ENCODE measurements around the gene LHFPL6.
A peak's percentile ranks its signal among the peaks of the same experiment; 100 is the strongest.

LHFPL6 gene

GRCh38 chr13:39363382-39363772 is 239.6 kb downstream of the LHFPL6 start:
- no peak for DNase-seq (ENCODE audit: low read depth)
- no peak overlapping the region for H3K4me3 ChIP-seq (ENCODE audit: low read depth, low read length)
- TF ChIP-seq, protein P1, sequence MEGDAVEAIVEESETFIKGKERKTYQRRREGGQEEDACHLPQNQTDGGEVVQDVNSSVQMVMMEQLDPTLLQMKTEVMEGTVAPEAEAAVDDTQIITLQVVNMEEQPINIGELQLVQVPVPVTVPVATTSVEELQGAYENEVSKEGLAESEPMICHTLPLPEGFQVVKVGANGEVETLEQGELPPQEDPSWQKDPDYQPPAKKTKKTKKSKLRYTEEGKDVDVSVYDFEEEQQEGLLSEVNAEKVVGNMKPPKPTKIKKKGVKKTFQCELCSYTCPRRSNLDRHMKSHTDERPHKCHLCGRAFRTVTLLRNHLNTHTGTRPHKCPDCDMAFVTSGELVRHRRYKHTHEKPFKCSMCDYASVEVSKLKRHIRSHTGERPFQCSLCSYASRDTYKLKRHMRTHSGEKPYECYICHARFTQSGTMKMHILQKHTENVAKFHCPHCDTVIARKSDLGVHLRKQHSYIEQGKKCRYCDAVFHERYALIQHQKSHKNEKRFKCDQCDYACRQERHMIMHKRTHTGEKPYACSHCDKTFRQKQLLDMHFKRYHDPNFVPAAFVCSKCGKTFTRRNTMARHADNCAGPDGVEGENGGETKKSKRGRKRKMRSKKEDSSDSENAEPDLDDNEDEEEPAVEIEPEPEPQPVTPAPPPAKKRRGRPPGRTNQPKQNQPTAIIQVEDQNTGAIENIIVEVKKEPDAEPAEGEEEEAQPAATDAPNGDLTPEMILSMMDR (IDR thresholded peaks at IDR 0.05; ENCODE audit: low read depth, low read length, missing control alignments), result no peak
- in situ Hi-C loops (cut with HindIII; ENCODE audit: low sequenced_read_pairs), result no loop called here

DNA sequence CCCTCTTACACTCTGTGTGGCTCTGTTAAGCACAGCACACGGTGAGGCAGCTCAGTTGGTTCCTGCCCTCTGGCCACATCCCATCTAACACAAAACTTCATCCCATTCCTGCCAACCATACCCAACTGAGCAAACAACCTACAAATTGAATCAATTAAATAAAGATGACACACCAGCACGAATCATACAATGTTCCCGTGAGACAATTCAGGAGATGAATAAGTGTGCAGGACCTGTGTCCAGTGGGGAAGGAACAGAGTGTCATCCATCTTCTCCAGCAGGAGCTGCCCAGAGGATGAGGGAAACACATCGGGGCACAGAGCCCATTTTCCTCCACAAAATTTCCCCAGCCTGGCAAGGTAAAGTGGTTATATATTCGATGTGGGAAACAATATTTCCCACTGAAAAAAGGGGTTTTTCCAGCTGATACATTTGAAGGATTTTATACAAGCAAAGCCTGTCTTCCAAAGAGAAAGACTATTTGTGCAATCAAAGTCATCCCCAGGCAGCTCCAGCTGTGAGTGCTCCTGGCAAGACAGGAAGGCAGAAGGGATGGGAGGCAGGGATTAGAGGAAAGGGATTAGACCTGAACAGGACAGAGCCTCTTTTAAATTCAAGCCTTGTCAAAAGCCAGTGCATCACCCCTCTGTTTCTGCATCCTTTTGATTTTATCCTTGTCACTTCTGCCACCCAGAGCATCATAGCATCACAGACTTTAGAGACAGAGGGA is 240.2 kb downstream of the LHFPL6 start:
- DNase-seq (ENCODE audit: low read depth), result no peak
- TF ChIP-seq, protein P1 (IDR thresholded peaks at IDR 0.05; ENCODE audit: low read depth, low read length, missing control alignments), result no peak
- no peak overlapping the region for H3K4me3 ChIP-seq (ENCODE audit: low read depth, low read length)
- in situ Hi-C loops (cut with HindIII; ENCODE audit: low sequenced_read_pairs), result no loop called here

DNA sequence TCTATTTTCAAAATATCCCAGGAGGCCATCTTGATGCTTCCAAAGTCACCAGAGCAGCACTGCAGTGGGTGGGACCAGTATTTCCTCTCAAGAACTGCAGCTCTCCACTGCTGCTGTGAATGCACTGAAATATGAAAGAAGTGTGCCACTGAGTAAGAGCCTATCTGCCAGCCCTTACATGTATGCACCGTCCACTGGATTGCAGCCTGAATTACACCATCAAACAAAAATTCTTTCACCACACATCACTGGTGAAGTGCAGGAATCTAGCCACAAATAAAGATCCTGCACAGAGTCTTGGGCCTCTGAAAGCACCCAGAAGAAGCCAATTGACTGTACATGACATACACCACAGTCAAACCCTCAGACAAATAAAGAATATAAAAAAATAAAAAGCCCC is 249.0 kb downstream of the LHFPL6 start:
- no peak overlapping the region for H3K4me3 ChIP-seq (ENCODE audit: low read depth, low read length)
- TF ChIP-seq, protein P1 (IDR thresholded peaks at IDR 0.05; ENCODE audit: low read depth, low read length, missing control alignments), result no peak
- in situ Hi-C loops (cut with HindIII; ENCODE audit: low sequenced_read_pairs), result no loop called here
- DNase-seq (ENCODE audit: low read depth), result peak; percentile 27

DNA sequence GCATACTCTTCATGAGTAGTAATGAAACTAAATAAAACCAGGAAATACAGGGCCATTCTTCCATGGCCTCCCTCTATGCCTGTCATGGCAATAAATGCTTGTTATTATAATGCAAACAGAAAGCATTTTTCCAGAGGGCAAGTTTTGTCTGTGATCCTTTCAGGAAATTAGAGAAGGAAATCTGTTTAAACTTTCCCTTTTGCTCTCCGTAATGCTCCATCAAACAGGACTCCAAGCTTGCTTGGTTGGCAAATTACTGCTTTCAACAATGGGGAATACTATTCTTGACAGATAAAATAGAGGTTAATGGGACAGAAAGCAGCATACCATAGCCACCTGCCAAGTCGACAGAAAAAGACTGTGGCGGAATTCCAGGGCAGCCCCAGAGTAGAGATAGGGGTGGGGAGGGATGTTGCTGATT is 252.5 kb downstream of the LHFPL6 start:
- TF ChIP-seq, protein P1 (IDR thresholded peaks at IDR 0.05; ENCODE audit: low read depth, low read length, missing control alignments), result no peak
- in situ Hi-C loops (cut with HindIII; ENCODE audit: low sequenced_read_pairs), result no loop called here
- DNase-seq (ENCODE audit: low read depth), result no peak
- no peak overlapping the region for H3K4me3 ChIP-seq (ENCODE audit: low read depth, low read length)

GRCh38 chr13:39349391-39349960 is 253.5 kb downstream of the LHFPL6 start:
- no peak for DNase-seq (ENCODE audit: low read depth)
- TF ChIP-seq, protein P1 (IDR thresholded peaks at IDR 0.05; ENCODE audit: low read depth, low read length, missing control alignments), result no peak
- in situ Hi-C loops (cut with HindIII; ENCODE audit: low sequenced_read_pairs), result loop anchor here (5.0 kb wide), 1 partner anchor 38 kb away; no protein-coding TSS in a partner anchor
- no peak overlapping the region for H3K4me3 ChIP-seq (ENCODE audit: low read depth, low read length)

GRCh38 chr13:39347926-39348901 is 254.8 kb downstream of the LHFPL6 start:
- in situ Hi-C loops (cut with HindIII; ENCODE audit: low sequenced_read_pairs), result loop anchor here (5.0 kb wide), 1 partner anchor 39 kb away; no protein-coding TSS in a partner anchor
- no peak overlapping the region for H3K4me3 ChIP-seq (ENCODE audit: low read depth, low read length)
- peak; percentile 29 for DNase-seq (ENCODE audit: low read depth)
- TF ChIP-seq, protein P1 (IDR thresholded peaks at IDR 0.05; ENCODE audit: low read depth, low read length, missing control alignments), result no peak

Measured in astrocyte of the cerebellum (primary cell).